ENCODE results near the gene SPPL2B.

The SPPL2B gene

DNA sequence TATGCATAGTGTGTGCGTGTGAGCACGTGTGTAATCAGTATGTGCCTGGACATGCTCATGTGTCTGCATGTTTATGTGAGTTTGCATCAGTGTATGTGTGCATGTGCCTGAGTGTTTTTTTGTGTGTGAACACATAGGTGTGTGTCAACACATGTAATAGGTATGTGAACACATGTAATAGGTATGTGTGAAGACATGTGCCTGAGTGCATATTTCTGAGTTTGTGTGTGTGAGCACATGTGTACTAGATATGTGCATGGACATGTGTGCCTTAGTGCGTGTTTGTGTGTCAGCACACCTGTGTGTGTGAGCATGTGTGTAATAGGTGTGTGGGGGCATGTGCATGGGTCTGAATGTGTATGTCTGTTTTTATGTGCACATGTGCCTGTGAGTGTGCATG lies 7.4 kb downstream of the SPPL2B start:
- Histone ChIP-seq H3K27ac (no peak overlapping the region), H3K27me3 (no peaks in the 10 kb centered on the region), H3K4me3 (ENCODE audit: low read depth in 1 of 2, low read length in 1 of 2) (no peak overlapping the region), H3K36me3 (peaks cover 24% of the 10 kb centered on the region), H3K9me3 (no peaks in the 10 kb centered on the region), H3K4me1 (ENCODE audit: control insufficient read depth in 1 of 2, insufficient read depth in 1 of 2, low read depth in 1 of 2, low read length in 1 of 2) (peaks cover 18 to 27% of the 10 kb centered on the region in 2 experiments)
- TF ChIP-seq, protein P1, sequence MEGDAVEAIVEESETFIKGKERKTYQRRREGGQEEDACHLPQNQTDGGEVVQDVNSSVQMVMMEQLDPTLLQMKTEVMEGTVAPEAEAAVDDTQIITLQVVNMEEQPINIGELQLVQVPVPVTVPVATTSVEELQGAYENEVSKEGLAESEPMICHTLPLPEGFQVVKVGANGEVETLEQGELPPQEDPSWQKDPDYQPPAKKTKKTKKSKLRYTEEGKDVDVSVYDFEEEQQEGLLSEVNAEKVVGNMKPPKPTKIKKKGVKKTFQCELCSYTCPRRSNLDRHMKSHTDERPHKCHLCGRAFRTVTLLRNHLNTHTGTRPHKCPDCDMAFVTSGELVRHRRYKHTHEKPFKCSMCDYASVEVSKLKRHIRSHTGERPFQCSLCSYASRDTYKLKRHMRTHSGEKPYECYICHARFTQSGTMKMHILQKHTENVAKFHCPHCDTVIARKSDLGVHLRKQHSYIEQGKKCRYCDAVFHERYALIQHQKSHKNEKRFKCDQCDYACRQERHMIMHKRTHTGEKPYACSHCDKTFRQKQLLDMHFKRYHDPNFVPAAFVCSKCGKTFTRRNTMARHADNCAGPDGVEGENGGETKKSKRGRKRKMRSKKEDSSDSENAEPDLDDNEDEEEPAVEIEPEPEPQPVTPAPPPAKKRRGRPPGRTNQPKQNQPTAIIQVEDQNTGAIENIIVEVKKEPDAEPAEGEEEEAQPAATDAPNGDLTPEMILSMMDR (IDR thresholded peaks at IDR 0.05), result no peak

DNA sequence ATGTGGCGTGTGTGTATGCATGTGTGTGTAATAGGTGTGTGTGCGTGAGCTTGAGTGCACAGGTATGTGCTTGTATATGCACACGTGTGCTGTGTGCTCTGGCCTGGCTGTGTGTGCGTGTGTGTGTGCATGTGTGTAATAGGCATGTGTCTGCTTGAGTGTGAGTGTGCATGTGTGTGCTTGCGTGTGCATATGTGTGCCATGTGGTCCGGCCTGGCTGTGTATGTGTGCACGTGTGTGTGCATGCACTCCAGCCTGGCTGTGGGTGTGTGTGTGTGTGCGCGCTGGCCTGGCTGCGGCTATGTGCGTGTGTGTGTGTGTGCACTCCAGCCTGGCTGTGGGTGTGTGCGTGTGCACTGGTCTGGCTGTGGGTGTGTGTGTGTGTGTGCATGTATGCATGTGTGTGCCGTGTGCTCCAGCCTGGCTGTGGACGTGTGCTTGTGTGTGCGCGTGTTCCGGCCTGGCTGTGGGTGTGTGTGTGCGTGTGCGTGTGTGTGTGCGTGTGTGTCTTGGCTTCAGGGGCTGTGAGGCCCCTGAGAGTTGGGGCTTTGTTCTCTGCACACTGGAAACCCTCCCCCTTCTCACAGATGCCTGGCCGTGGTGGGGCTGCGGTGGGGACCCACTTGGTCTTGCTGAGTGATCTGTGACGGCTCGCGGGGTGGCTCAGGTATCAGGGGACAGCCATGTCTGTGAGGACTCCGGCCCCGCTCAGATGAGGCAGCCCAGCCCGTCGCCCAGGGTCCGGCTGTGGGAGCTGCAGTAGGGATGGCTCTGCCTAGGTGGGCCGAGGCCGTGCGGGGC lies 8.2 kb downstream of the SPPL2B start:
- Histone ChIP-seq H3K36me3 (peaks cover 33% of the 10 kb centered on the region), H3K27ac (no peak overlapping the region), H3K27me3 (no peaks in the 10 kb centered on the region), H3K9me3 (no peaks in the 10 kb centered on the region), H3K4me3 (ENCODE audit: low read depth in 1 of 2, low read length in 1 of 2) (no peak overlapping the region), H3K4me1 (ENCODE audit: control insufficient read depth in 1 of 2, insufficient read depth in 1 of 2, low read depth in 1 of 2, low read length in 1 of 2) (peaks cover 18 to 26% of the 10 kb centered on the region in 2 experiments)
- TF ChIP-seq, protein P1 (IDR thresholded peaks at IDR 0.05), result no peak

DNA sequence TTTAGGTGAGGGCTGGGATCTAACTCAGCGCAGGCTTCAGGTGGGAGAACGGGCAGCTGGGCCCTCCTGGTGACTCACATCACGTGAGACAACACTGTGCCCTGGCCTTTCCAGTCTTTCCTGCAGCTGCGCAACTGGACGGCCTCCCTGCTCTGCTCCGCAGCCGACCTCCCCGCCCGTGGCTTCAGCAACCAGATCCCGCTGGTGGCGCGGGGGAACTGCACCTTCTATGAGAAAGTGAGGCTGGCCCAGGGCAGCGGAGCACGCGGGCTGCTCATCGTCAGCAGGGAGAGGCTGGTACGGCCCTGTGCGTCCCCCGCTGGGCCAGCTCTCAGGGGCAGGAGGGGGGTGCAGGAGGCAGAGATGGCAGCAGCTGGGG lies 8.8 kb downstream of the SPPL2B start:
- Histone ChIP-seq H3K4me1 (ENCODE audit: control insufficient read depth in 1 of 2, insufficient read depth in 1 of 2, low read depth in 1 of 2, low read length in 1 of 2) (peaks cover 14 to 20% of the 10 kb centered on the region in 2 experiments), H3K27me3 (no peaks in the 10 kb centered on the region), H3K36me3 (peaks cover 39% of the 10 kb centered on the region), H3K9me3 (no peaks in the 10 kb centered on the region), H3K4me3 (ENCODE audit: low read depth in 1 of 2, low read length in 1 of 2) (no peak overlapping the region), H3K27ac (no peak overlapping the region)
- TF ChIP-seq, protein P1 (IDR thresholded peaks at IDR 0.05), result no peak

DNA sequence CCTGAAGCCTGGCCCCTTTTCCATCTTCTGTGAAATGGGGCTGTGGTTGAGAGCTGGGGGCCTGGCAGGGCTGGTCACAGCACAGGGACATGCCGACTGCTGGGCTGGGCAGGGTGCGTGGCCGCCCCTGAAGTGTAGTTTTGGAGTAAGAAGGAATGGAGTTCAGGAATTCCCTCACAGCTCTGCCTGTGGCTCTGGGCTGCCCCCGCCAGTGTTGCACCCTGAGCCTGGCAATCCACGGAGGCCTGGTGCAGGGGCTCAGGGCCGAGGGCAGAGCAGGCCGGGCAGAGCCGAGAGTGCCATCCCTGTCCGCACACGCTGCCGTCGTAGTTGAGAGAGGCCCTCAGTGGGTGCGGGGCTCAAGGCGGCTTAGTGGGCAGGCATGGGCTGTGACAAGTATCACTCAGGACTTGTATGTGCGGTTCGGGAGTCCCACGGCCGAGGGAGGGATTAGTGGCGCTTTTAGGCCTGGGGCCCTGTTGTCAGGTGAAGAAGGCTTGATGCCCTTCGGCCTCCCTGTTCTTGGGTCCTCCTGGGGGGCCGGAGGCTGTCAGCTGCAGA lies 9.7 kb downstream of the SPPL2B start:
- TF ChIP-seq, protein P1 (IDR thresholded peaks at IDR 0.05), result no peak
- no peaks in the 10 kb centered on the region for H3K9me3 ChIP-seq
- H3K27me3 ChIP-seq, result no peaks in the 10 kb centered on the region
- H3K4me3 ChIP-seq (ENCODE audit: low read depth in 1 of 2, low read length in 1 of 2), result no peak overlapping the region
- no peak overlapping the region for H3K27ac ChIP-seq
- H3K36me3 ChIP-seq, result peaks cover 46% of the 10 kb centered on the region
- peaks cover 9 to 12% of the 10 kb centered on the region in 2 experiments for H3K4me1 ChIP-seq (ENCODE audit: control insufficient read depth in 1 of 2, insufficient read depth in 1 of 2, low read depth in 1 of 2, low read length in 1 of 2)

DNA sequence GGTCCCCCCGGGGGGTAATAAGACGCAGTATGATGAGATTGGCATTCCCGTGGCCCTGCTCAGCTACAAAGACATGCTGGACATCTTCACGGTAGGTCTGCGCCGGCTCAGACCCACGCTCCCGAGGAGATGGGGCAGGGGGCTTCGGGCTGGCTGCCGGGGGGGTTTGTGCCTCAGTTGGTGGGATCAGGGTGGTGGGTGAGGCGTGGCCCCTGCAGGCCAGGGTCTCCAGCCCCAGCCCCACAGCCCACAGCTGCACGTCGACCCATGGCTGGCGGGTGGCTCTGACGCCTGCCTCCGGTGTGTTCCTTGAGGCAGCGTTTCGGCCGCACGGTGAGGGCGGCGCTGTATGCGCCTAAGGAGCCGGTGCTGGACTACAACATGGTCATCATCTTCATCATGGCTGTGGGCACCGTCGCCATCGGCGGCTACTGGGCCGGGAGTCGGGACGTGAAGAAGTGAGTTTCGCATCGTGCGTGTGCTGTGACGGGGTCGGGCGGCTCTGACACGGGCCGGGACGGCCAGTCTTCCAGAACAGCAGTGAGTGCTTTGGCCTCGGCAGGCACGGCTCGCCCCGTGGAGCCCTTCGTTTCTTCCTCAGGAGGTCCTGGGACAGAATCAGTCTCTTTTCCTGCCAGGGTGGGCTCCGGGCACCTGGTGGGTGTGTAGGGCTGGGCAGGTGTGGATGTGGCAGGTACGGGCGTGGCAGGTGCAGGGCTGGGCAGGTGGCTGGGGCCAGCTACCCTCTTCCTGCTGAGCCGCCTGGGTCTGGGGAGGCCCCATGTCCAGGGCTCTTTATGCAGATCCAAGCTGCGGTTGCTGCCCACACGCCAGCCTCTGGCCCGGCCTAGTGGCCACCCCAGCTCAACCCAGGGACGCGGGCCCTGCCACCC lies 10.5 kb downstream of the SPPL2B start:
- Histone ChIP-seq H3K4me3 (ENCODE audit: low read depth in 1 of 2, low read length in 1 of 2) (no peak overlapping the region), H3K4me1 (ENCODE audit: control insufficient read depth in 1 of 2, insufficient read depth in 1 of 2, low read depth in 1 of 2, low read length in 1 of 2) (peaks cover under 1 to 4% of the 10 kb centered on the region in 2 experiments), H3K9me3 (no peaks in the 10 kb centered on the region), H3K36me3 (peaks cover 46% of the 10 kb centered on the region), H3K27me3 (no peaks in the 10 kb centered on the region), H3K27ac (no peak overlapping the region)
- TF ChIP-seq, protein P1 (IDR thresholded peaks at IDR 0.05), result no peak
